H9 (cell line): ENCODE measurements around the gene SLC25A25. TPM values are rescaled to one million over a fixed set of nuclear protein-coding genes. Genes with fewer than 3 reads are reported as not detected.

Experiments
- DNase-seq: peaks from one replicate; pipeline ENCODE4 v3.0.0-alpha.2; 2017
- H2AFZ ChIP-seq: one replicate; pipeline ENCODE4 v1.6.1; 2013; ENCODE audit warnings: mild to moderate bottlenecking, low read length, control low read depth, moderate library complexity
- H2AK5ac ChIP-seq: 2 replicates; pipeline ENCODE4 v1.6.1; 2013; ENCODE audit warnings: low read length, control low read depth, mixed read lengths; ENCODE audit not compliant: insufficient read length
- H2BK120ac ChIP-seq: one replicate; pipeline ENCODE4 v1.6.1; 2013; ENCODE audit warnings: low read depth, mild to moderate bottlenecking, low read length, control low read depth, inconsistent platforms; ENCODE audit not compliant: poor library complexity, severe bottlenecking
- H2BK12ac ChIP-seq: 2 replicates; pipeline ENCODE4 v1.6.1; 2013; ENCODE audit warnings: low read length, control low read depth, mixed read lengths, low read depth; ENCODE audit not compliant: insufficient read length
- H2BK15ac ChIP-seq: 2 replicates; pipeline ENCODE4 v1.6.1; 2013; ENCODE audit warnings: low read depth, low read length, control low read depth
- H2BK20ac ChIP-seq: one replicate; pipeline ENCODE4 v1.6.1; 2013; ENCODE audit warnings: low read depth, mild to moderate bottlenecking, low read length, control low read depth, inconsistent platforms; ENCODE audit not compliant: poor library complexity, severe bottlenecking
- H2BK5ac ChIP-seq: 2 replicates; pipeline ENCODE4 v1.6.1; 2013; ENCODE audit warnings: low read length, control low read depth, mixed read lengths; ENCODE audit not compliant: insufficient read length
- H3K14ac ChIP-seq: 2 replicates; pipeline ENCODE4 v1.6.1; 2013; ENCODE audit warnings: low read length, control low read depth; ENCODE audit not compliant: insufficient read depth
- H3K18ac ChIP-seq: 2 replicates; pipeline ENCODE4 v1.6.1; 2013; ENCODE audit warnings: low read depth, mild to moderate bottlenecking, mixed read lengths, low read length, control low read depth; ENCODE audit not compliant: insufficient read length
- H3K23ac ChIP-seq: 2 replicates; pipeline ENCODE4 v1.6.1; 2013; ENCODE audit warnings: low read length, control low read depth, mixed read lengths, low read depth; ENCODE audit not compliant: insufficient read length
- H3K23me2 ChIP-seq: 2 replicates; pipeline ENCODE4 v1.6.1; 2013; ENCODE audit warnings: low read depth, mild to moderate bottlenecking, mixed read lengths, low read length, control low read depth; ENCODE audit not compliant: insufficient read length, poor library complexity, severe bottlenecking
- H3K27ac ChIP-seq: 2 replicates; pipeline ENCODE4 v1.5.1; 2013; ENCODE audit warnings: low read length, control low read depth, mixed read lengths, low read depth; ENCODE audit not compliant: insufficient read length
- H3K27me3 ChIP-seq: 2 replicates; pipeline ENCODE4 v1.6.1; 2013; ENCODE audit warnings: low read length, control low read depth, inconsistent platforms; ENCODE audit not compliant: insufficient read depth
- H3K4ac ChIP-seq: 2 replicates; pipeline ENCODE4 v1.6.1; 2013; ENCODE audit warnings: low read depth, mild to moderate bottlenecking, control low read depth, inconsistent platforms, low read length, moderate library complexity
- H3K4me1 ChIP-seq: 2 replicates; pipeline ENCODE4 v1.6.1; 2013; ENCODE audit warnings: low read length, control low read depth, inconsistent platforms; ENCODE audit not compliant: insufficient read depth
- H3K4me2 ChIP-seq: 2 replicates; pipeline ENCODE4 v1.6.1; 2013; ENCODE audit warnings: low read length, control low read depth, mixed read lengths; ENCODE audit not compliant: insufficient read length, insufficient read depth
- H3K56ac ChIP-seq: 2 replicates; pipeline ENCODE4 v1.6.1; 2013; ENCODE audit warnings: low read depth, mild to moderate bottlenecking, mixed read lengths, low read length, control low read depth; ENCODE audit not compliant: insufficient read length
- H3K79me1 ChIP-seq: 2 replicates; pipeline ENCODE4 v1.6.1; 2013; ENCODE audit warnings: low read depth, mild to moderate bottlenecking, moderate library complexity, low read length, control low read depth, inconsistent platforms; ENCODE audit not compliant: insufficient read depth, poor library complexity, severe bottlenecking
- H3K79me2 ChIP-seq: 2 replicates; pipeline ENCODE4 v1.6.1; 2013; ENCODE audit warnings: low read length, control low read depth, inconsistent platforms; ENCODE audit not compliant: insufficient read depth
- H3K9ac ChIP-seq: 2 replicates; pipeline ENCODE4 v1.6.1; 2013; ENCODE audit warnings: low read length, control low read depth, mixed read lengths; ENCODE audit not compliant: insufficient read length; ENCODE audit errors: extremely low read depth
- H3K9me3 ChIP-seq: one replicate; pipeline ENCODE4 v1.6.1; 2013; ENCODE audit warnings: low read depth, low read length, inconsistent platforms; ENCODE audit not compliant: control insufficient read depth
- H3T11ph ChIP-seq: one replicate; pipeline ENCODE4 v1.6.1; 2013; ENCODE audit warnings: mild to moderate bottlenecking, low read length, control low read depth, inconsistent platforms
- H4K20me1 ChIP-seq: one replicate; pipeline ENCODE4 v1.6.1; 2013; ENCODE audit not compliant: control insufficient read depth, insufficient read length, insufficient read depth
- H4K5ac ChIP-seq: 2 replicates; pipeline ENCODE4 v1.6.1; 2013; ENCODE audit warnings: low read depth, mild to moderate bottlenecking, mixed read lengths, low read length, control low read depth; ENCODE audit not compliant: insufficient read length
- H4K8ac ChIP-seq: replicated peaks from 2 replicates; pipeline ENCODE4 v1.6.1; 2013; ENCODE audit warnings: low read length, control low read depth, mixed read lengths, low read depth; ENCODE audit not compliant: insufficient read length
- H4K91ac ChIP-seq: 2 replicates; pipeline ENCODE4 v1.6.1; 2013; ENCODE audit warnings: low read depth, mild to moderate bottlenecking, moderate library complexity, mixed read lengths, low read length, control low read depth; ENCODE audit not compliant: insufficient read length
- H3K27ac Mint-ChIP-seq, 3 experiments: 2 replicates in 2 of 3; 3 replicates in 1 of 3; pipeline ENCODE4 v1.8.0; 2020 to 2021; ENCODE audit warnings: mixed read lengths in 3 of 3, mild to moderate bottlenecking in 1 of 3, moderate library complexity in 1 of 3
- H3K27me3 Mint-ChIP-seq: 2 replicates; pipeline ENCODE4 v1.8.0; 2021; ENCODE audit warnings: low read depth, mild to moderate bottlenecking, moderate library complexity, mixed read lengths
- H3K36me3 Mint-ChIP-seq, 3 experiments: 2 replicates in 2 of 3; 3 replicates in 1 of 3; pipeline ENCODE4 v1.8.0; 2020 to 2021; ENCODE audit warnings: low read depth in 3 of 3, mixed read lengths in 3 of 3; ENCODE audit not compliant: insufficient read depth in 1 of 3
- H3K4me1 Mint-ChIP-seq, 2 experiments: 2 replicates each; pipeline ENCODE4 v1.8.0; 2020; ENCODE audit warnings: mixed read lengths in 2 of 2
- H3K4me3 Mint-ChIP-seq, 2 experiments: 2 replicates in 1 of 2; 3 replicates in 1 of 2; pipeline ENCODE4 v1.8.0; 2020 to 2021; ENCODE audit warnings: mild to moderate bottlenecking in 2 of 2, mixed read lengths in 2 of 2, moderate library complexity in 1 of 2
- H3K9me3 Mint-ChIP-seq, 2 experiments: 2 replicates in 1 of 2; 3 replicates in 1 of 2; pipeline ENCODE4 v1.8.0; 2020; ENCODE audit warnings: mild to moderate bottlenecking in 2 of 2, mixed read lengths in 2 of 2, moderate library complexity in 1 of 2
- WGBS: extraction: QIAGEN DNeasy Blood & Tissue Kit; methylation state at CpG from one replicate; pipeline ENCODE4 v1.1.7; 2013; ENCODE audit warnings: missing lambda C conversion rate, low lambda C conversion rate, mixed read lengths; ENCODE audit not compliant: insufficient read length; ENCODE audit errors: extremely low coverage; 5-methylcytosine and 5-hydroxymethylcytosine counted together
- total RNA-seq: library from RNA; stranded (reverse); gene quantifications from 2 replicates; pipeline ENCODE4 v1.2.1, GENCODE V29; 2021
- TF ChIP-seq, protein P1 (sequence below): fragments of 200-600 bp; sonication (generic); conservative IDR thresholded peaks from 3 replicates; pipeline ENCODE4 v1.8.0; 2021; ENCODE audit warnings: antibody characterized with exemption, mild to moderate bottlenecking

SLC25A25 gene
- total RNA-seq, 1 experiment from 2014 or later: 16.9 TPM

DNA sequence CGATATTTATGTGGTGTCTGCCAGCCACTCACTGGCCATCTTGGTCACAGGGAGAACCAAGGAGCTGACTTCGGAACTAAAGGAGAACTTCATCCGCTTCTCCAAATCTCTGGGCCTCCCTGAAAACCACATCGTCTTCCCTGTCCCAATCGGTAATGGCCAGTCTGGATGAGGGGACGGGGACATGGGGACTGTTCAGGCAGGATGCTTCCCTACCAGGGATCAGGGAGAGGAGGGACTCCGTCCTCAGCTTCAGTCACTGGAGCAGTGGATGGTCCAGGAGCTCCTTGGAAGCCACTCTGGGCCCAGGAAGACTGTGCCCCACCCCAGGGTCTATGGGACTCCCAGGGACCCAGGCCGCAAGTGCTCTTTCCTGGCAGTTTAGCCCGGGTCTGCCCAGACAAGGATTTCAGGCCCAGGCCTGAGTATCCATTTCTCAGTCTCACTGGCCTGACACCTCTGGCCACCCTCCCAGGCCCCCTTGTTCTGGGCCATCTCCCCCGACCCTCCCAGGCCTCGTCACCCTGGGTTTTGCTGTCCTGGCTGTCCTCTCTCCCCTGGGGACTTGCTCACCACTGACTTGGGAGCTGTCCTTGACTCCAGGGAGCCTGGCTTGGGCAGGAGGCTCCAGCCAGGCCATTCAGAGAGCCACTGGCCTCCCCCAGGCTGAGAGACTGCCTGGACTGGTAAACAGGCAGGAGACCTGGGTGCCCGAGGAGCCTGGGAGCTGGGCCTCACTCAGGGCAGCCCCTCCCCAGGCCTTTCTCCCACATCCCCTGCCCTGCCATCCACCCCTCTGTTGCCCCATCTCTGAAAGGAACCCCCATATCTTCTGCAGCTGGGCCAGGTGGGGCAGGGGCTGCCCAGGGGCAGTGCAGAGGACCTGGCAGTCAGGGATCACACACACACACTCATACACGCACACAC lies 84.4 kb downstream of the SLC25A25 start:
- no peak overlapping the region for H3K23ac ChIP-seq
- no peak overlapping the region for H4K5ac ChIP-seq
- no peak overlapping the region; the same call in 1 of the 2 replicates for H3K14ac ChIP-seq
- H2BK15ac ChIP-seq: no peak overlapping the region; the same call in 1 of the 2 replicates
- H2BK20ac ChIP-seq: no peak overlapping the region
- H4K20me1 ChIP-seq: no peaks in the 10 kb centered on the region
- Mint-ChIP-seq H3K27ac (no peak overlapping the region; a peak in 1 of 7 replicates), H3K27me3 (peaks cover 10% of the 10 kb centered on the region), H3K36me3 (no peaks in the 10 kb centered on the region), H3K9me3 (no peaks in the 10 kb centered on the region), H3K4me3 (no peak overlapping the region), H3K4me1 (peaks cover 7 to 15% of the 10 kb centered on the region in 2 experiments)
- DNase-seq: no peak
- H3K9ac ChIP-seq: no peak overlapping the region
- H3K79me1 ChIP-seq: no peaks in the 10 kb centered on the region
- no peak overlapping the region for H2BK120ac ChIP-seq
- no peak overlapping the region for H2AFZ ChIP-seq
- no peak overlapping the region for H4K8ac ChIP-seq
- no peak overlapping the region for H3T11ph ChIP-seq
- no peak overlapping the region for H3K4me2 ChIP-seq
- H2BK12ac ChIP-seq: no peak overlapping the region
- H3K4me1 ChIP-seq: no peaks in the 10 kb centered on the region
- H3K23me2 ChIP-seq: no peaks in the 10 kb centered on the region
- TF ChIP-seq, protein P1, sequence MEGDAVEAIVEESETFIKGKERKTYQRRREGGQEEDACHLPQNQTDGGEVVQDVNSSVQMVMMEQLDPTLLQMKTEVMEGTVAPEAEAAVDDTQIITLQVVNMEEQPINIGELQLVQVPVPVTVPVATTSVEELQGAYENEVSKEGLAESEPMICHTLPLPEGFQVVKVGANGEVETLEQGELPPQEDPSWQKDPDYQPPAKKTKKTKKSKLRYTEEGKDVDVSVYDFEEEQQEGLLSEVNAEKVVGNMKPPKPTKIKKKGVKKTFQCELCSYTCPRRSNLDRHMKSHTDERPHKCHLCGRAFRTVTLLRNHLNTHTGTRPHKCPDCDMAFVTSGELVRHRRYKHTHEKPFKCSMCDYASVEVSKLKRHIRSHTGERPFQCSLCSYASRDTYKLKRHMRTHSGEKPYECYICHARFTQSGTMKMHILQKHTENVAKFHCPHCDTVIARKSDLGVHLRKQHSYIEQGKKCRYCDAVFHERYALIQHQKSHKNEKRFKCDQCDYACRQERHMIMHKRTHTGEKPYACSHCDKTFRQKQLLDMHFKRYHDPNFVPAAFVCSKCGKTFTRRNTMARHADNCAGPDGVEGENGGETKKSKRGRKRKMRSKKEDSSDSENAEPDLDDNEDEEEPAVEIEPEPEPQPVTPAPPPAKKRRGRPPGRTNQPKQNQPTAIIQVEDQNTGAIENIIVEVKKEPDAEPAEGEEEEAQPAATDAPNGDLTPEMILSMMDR: no peak
- no CpG with 5 or more reads among the region's 13 CpGs for WGBS
- H4K91ac ChIP-seq: no peak overlapping the region
- H3K56ac ChIP-seq: no peak overlapping the region
- no peak overlapping the region for H3K4ac ChIP-seq
- H3K27ac ChIP-seq: no peak overlapping the region
- no peaks in the 10 kb centered on the region for H3K79me2 ChIP-seq
- no peaks in the 10 kb centered on the region for H3K9me3 ChIP-seq
- H3K18ac ChIP-seq: no peak overlapping the region
- H3K27me3 ChIP-seq: no peaks in the 10 kb centered on the region
- H2AK5ac ChIP-seq: no peak overlapping the region
- no peak overlapping the region for H2BK5ac ChIP-seq
